HepG2 (cell line): ENCODE data around the gene CNBD2. TPM values are rescaled to one million over a fixed set of nuclear protein-coding genes. Genes with fewer than 3 reads are reported as not detected.
A peak's percentile ranks its signal among the peaks of the same experiment; 100 is the strongest.

Experiments
- ATAC-seq: fragments of 200-7000 bp; cut with Tn5 transposase; 3 replicates; pipeline ENCODE4 v1.9.1; 2020; ENCODE audit warnings: mild to moderate bottlenecking, moderate library complexity
- BruUV-seq: library from RNA; stranded (reverse); fragments of 400-500 nt; replicated peaks from 2 replicates; lab custom pipeline; 2021; lab: Mats Ljungman, UMichigan
- CTCF ChIA-PET: fragments of 300-600 bp; formaldehyde crosslinking; extraction: SDS; loops from one replicate; lab custom pipeline; 2021; ENCODE audit warnings: low total read pairs, inconsistent platforms, low intra/inter-chr PET ratio; lab: Yijun Ruan, JAX
- POLR2A ChIA-PET: fragments of 350-600 bp; sonication (Branson Sonifier 250); formaldehyde crosslinking; loops from one replicate; lab custom pipeline; 2020; ENCODE audit warnings: antibody characterized with exemption, inconsistent platforms; lab: Yijun Ruan, JAX
- DNase-seq: peaks from one replicate; pipeline ENCODE4 v3.0.0-alpha.2; 2015; ENCODE audit warnings: low spot score
- FAIRE-seq: peaks from 3 replicates; lab custom pipeline; 2011; peaks lifted over from hg19 to GRCh38; lab: Jason Lieb, UNC
- H2AFZ ChIP-seq: one replicate; pipeline ENCODE4 v1.6.1; 2011; ENCODE audit warnings: low read length, inconsistent platforms
- H3K27ac ChIP-seq: fragments of 300-600 bp; 3 replicates; pipeline ENCODE4 v1.8.0; 2011; ENCODE audit warnings: mixed run types, mild to moderate bottlenecking, mixed read lengths, low read length, inconsistent platforms; ENCODE audit not compliant: insufficient read depth; ENCODE audit errors: extremely low read length
- H3K27me3 ChIP-seq, 2 experiments: fragments of 200-600 bp in 1 of 2; 2 replicates in 1 of 2; 3 replicates in 1 of 2; pipeline versions ENCODE4 v1.6.0 to v1.8.0; 2011; ENCODE audit warnings: low read length in 2 of 2, mild to moderate bottlenecking in 2 of 2, moderate library complexity in 2 of 2, inconsistent platforms in 1 of 2; ENCODE audit not compliant: insufficient read depth in 2 of 2, control insufficient read depth in 1 of 2
- H3K36me3 ChIP-seq, 2 experiments: fragments of 200-600 bp in 1 of 2; replicated peaks in 1 of 2; 2 replicates in 1 of 2; 3 replicates in 1 of 2; pipeline versions ENCODE4 v1.5.1 to v1.8.0; 2011; ENCODE audit warnings: low read length in 2 of 2, inconsistent platforms in 1 of 2; ENCODE audit not compliant: insufficient read depth in 2 of 2, control insufficient read depth in 1 of 2
- H3K4me1 ChIP-seq: 2 replicates; pipeline ENCODE4 v1.5.1; 2012; ENCODE audit warnings: low read length, inconsistent platforms; ENCODE audit not compliant: insufficient read depth
- H3K4me2 ChIP-seq: 2 replicates; pipeline ENCODE4 v1.6.0; 2011; ENCODE audit warnings: low read depth, low read length, inconsistent platforms
- H3K4me3 ChIP-seq, 3 experiments: fragments of 200-600 bp in 1 of 3; sonication (generic), shearing (Covaris generic) in 1 of 3; replicated peaks in 1 of 3; 2 replicates each; pipeline ENCODE4 v1.5.1; 2011 to 2016; ENCODE audit warnings: low read length in 3 of 3, inconsistent platforms in 2 of 3, low read depth in 2 of 3, mild to moderate bottlenecking in 2 of 3, control low read depth in 1 of 3, mixed read lengths in 1 of 3; ENCODE audit not compliant: insufficient read depth in 1 of 3
- H3K79me2 ChIP-seq: one replicate; pipeline ENCODE4 v1.6.1; 2011; ENCODE audit warnings: low read length, inconsistent platforms; ENCODE audit not compliant: insufficient read depth
- H3K9ac ChIP-seq: 2 replicates; pipeline ENCODE4 v1.6.0; 2011; ENCODE audit warnings: mild to moderate bottlenecking, low read depth, low read length, inconsistent platforms; ENCODE audit not compliant: insufficient read depth
- H3K9me3 ChIP-seq: 2 replicates; pipeline ENCODE4 v1.5.1; 2012; ENCODE audit warnings: mild to moderate bottlenecking, low read length
- H4K20me1 ChIP-seq: 2 replicates; pipeline ENCODE4 v1.6.0; 2011; ENCODE audit warnings: inconsistent platforms, mild to moderate bottlenecking, low read length, moderate library complexity; ENCODE audit not compliant: insufficient read depth
- HNRNPUL1 ChIP-seq: fragments of 200-400 bp; formaldehyde crosslinking; IDR thresholded peaks from 2 replicates; pipeline ENCODE4 v1.6.1; 2017; ENCODE audit warnings: low read depth, mild to moderate bottlenecking, low read length, moderate library complexity
- NBN ChIP-seq: fragments of 450-650 bp; conservative IDR thresholded peaks from 2 replicates; pipeline ENCODE4 v1.6.1; 2017
- ONECUT2 ChIP-seq: sonication (generic); formaldehyde crosslinking; IDR thresholded peaks from 2 replicates; pipeline ENCODE4 v1.4.0; 2020; ENCODE audit warnings: missing genetic modification reagents
- ZNF234 ChIP-seq: sonication (generic); formaldehyde crosslinking; conservative IDR thresholded peaks from 2 replicates; pipeline ENCODE4 v1.5.1; 2020; ENCODE audit warnings: mild to moderate bottlenecking, missing genetic modification reagents
- ZNF773 ChIP-seq: sonication (generic); formaldehyde crosslinking; IDR thresholded peaks from 2 replicates; pipeline ENCODE4 v1.4.0; 2020; ENCODE audit warnings: missing genetic modification reagents, borderline replicate concordance
- ZSCAN22 ChIP-seq: sonication (generic); formaldehyde crosslinking; IDR thresholded peaks from 2 replicates; pipeline ENCODE4 v1.4.0; 2020; ENCODE audit warnings: mild to moderate bottlenecking, missing genetic modification reagents
- WGBS: methylation state at CpG from one replicate; pipeline ENCODE4 v1.1.6; 2017; ENCODE audit warnings: low lambda C conversion rate; 5-methylcytosine and 5-hydroxymethylcytosine counted together
- in situ Hi-C: cut with HindIII; loops from 2 replicates; pipeline ENCODE4 v1.10.0; 2017; ENCODE audit warnings: low pct_unique_long_range_greater_than_20kb; ENCODE audit not compliant: extremely low pct_ligation_motif_present
- intact Hi-C: fragments of 100-400 bp; cut with micrococcal nuclease; formaldehyde crosslinking; loops from one replicate; pipeline ENCODE4 v1.10.0; 2022; ENCODE audit not compliant: unreplicated experiment
- polyA plus RNA-seq, 8 experiments: library from polyadenylated mRNA; depleted of rRNA in 3 of 8; stranded (reverse) in 7 of 8; unstranded in 1 of 8; fragments of >200 nt; fragmentation: Illumina TruSeq in 4 of 8; extraction: Trizol in 4 of 8; gene quantifications; 2 replicates each; pipeline versions ENCODE4 v1.2.1 to v1.2.3, GENCODE V29; 2011 to 2016; ENCODE audit warnings: low read depth in 4 of 8, missing spikeins in 1 of 8, mixed read lengths in 1 of 8; ENCODE audit not compliant: insufficient read depth in 1 of 8
- total RNA-seq, 5 experiments: library from RNA; depleted of rRNA; stranded (reverse); fragments of >200 nt; fragmentation: Illumina TruSeq; extraction: Trizol; gene quantifications; 2 replicates each; pipeline ENCODE4 v1.2.3, GENCODE V29; 2016; ENCODE audit warnings: low read depth in 1 of 5
- TF ChIP-seq, protein P1 (sequence below): sonication (generic); formaldehyde crosslinking; IDR thresholded peaks from 2 replicates; pipeline ENCODE4 v1.4.0; 2020; ENCODE audit warnings: low read depth, missing genetic modification reagents
- TF ChIP-seq, protein P2 (sequence below): fragments of 450-650 bp; IDR thresholded peaks from 2 replicates; pipeline ENCODE4 v1.6.1; 2016

CNBD2 gene
- total and polyA plus RNA-seq, 2 of the 13 experiments (the other 11 are each of a cell fraction or from before 2014, with no cell fraction given), result 12.4 to 22.8 TPM

DNA sequence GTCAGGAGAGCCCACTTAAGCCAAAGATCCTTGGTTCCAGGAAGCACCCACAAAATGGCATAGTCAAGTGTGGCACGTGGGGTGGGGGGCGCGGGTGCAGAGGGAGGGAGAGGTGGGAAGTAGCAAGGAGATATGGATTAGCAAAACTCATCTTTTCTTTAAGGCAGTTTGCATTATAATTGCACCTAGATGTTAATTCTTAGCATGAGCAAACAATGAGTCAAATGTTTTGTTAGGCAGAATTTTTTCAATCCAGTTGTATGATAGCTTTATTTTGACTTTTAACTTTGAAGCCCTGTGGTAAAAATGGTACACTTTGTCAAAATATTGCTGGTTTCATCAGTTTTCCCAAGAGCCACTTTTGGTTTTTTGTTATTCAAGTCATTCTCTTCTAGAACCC is 29.1 kb upstream of the CNBD2 start (continued):
- TF ChIP-seq ONECUT2 (CRISPR knock-in tag) (no peak), ZSCAN22 (CRISPR knock-in tag) (no peak), ZNF234 (CRISPR knock-in tag) (no peak), ZNF773 (no peak), HNRNPUL1 (no peak)
- TF ChIP-seq, protein P1, sequence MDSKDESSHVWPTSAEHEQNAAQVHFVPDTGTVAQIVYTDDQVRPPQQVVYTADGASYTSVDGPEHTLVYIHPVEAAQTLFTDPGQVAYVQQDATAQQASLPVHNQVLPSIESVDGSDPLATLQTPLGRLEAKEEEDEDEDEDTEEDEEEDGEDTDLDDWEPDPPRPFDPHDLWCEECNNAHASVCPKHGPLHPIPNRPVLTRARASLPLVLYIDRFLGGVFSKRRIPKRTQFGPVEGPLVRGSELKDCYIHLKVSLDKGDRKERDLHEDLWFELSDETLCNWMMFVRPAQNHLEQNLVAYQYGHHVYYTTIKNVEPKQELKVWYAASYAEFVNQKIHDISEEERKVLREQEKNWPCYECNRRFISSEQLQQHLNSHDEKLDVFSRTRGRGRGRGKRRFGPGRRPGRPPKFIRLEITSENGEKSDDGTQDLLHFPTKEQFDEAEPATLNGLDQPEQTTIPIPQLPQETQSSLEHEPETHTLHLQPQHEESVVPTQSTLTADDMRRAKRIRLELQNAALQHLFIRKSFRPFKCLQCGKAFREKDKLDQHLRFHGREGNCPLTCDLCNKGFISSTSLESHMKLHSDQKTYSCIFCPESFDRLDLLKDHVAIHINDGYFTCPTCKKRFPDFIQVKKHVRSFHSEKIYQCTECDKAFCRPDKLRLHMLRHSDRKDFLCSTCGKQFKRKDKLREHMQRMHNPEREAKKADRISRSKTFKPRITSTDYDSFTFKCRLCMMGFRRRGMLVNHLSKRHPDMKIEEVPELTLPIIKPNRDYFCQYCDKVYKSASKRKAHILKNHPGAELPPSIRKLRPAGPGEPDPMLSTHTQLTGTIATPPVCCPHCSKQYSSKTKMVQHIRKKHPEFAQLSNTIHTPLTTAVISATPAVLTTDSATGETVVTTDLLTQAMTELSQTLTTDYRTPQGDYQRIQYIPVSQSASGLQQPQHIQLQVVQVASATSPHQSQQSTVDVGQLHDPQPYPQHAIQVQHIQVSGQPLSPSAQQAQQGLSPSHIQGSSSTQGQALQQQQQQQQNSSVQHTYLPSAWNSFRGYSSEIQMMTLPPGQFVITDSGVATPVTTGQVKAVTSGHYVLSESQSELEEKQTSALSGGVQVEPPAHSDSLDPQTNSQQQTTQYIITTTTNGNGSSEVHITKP (CRISPR knock-in tag), result no peak

DNA sequence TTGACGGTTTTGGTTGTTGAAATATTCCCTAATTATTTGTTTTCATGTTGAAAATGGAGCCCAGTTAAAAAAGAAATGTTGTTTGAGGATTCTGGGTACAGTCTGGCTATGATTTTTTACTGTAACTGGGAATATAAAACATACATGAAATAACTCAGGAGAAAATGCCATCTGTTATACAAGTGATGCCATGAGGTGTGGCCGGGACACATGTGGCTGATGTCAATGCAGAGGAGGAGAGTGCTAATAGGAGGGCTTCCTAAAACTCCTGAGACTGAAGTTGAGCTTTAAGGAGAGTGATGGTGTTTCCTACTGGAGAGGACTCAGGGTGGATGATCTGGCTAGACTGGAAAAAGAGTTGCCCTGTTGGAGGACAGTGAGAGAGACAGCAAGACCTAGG is 26.8 kb upstream of the CNBD2 start:
- H3K36me3 ChIP-seq, result peaks cover 29 to 51% of the 10 kb centered on the region in 2 experiments; a peak in 4 of 5 replicates

More for the DNA sequence above, 26.8 kb upstream of the CNBD2 start:
- no peak overlapping the region for H3K4me2 ChIP-seq
- DNase-seq (no peak), ATAC-seq (no peak), FAIRE-seq (no peak)
- no peak overlapping the region for H2AFZ ChIP-seq
- ChIA-PET CTCF (no interaction called here), POLR2A (interaction anchor here (3.0 kb wide), 1 partner anchor 13 kb away, joined by 15 read pairs; the partner anchor contains the start of gene SCAND1)
- no peak overlapping the region for H3K27ac ChIP-seq
- no peaks in the 10 kb centered on the region for H3K27me3 ChIP-seq
- H3K79me2 ChIP-seq, result no peaks in the 10 kb centered on the region
- no peaks in the 10 kb centered on the region for H4K20me1 ChIP-seq
- TF ChIP-seq, protein P2, sequence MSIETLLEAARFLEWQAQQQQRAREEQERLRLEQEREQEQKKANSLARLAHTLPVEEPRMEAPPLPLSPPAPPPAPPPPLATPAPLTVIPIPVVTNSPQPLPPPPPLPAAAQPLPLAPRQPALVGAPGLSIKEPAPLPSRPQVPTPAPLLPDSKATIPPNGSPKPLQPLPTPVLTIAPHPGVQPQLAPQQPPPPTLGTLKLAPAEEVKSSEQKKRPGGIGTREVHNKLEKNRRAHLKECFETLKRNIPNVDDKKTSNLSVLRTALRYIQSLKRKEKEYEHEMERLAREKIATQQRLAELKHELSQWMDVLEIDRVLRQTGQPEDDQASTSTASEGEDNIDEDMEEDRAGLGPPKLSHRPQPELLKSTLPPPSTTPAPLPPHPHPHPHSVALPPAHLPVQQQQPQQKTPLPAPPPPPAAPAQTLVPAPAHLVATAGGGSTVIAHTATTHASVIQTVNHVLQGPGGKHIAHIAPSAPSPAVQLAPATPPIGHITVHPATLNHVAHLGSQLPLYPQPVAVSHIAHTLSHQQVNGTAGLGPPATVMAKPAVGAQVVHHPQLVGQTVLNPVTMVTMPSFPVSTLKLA, result peak; percentile 90
- TF ChIP-seq NBN, result no peak
- no peaks in the 10 kb centered on the region for H3K9me3 ChIP-seq
- H3K9ac ChIP-seq, result no peak overlapping the region
- no peaks in the 10 kb centered on the region for H3K4me1 ChIP-seq
- BruUV-seq, result no TSS peak
- in situ Hi-C loops, result no loop called here
- no peak overlapping the region for H3K4me3 ChIP-seq
- 96% methylated on average over 2 of the region's 2 CpGs for WGBS
- intact Hi-C loops, result no loop called here
